IMR-90 (cell line): ENCODE data around the gene FNDC11. TPM values are rescaled to one million over a fixed set of nuclear protein-coding genes. Genes with fewer than 3 reads are reported as not detected.

Source experiments
- ATAC-seq: fragments of 200-7000 bp; cut with Tn5 transposase; 2 replicates; pipeline ENCODE4 v1.9.1; 2020; ENCODE audit warnings: low read depth, mild to moderate bottlenecking, moderate library complexity
- BruUV-seq: library from RNA; stranded (reverse); fragments of 400-500 nt; replicated peaks from 2 replicates; lab custom pipeline; 2021; lab: Mats Ljungman, UMichigan
- CTCF ChIA-PET: fragments of 300-600 bp; formaldehyde crosslinking; extraction: SDS; loops from one replicate; lab custom pipeline; 2021; ENCODE audit warnings: antibody characterized with exemption; lab: Yijun Ruan, JAX
- POLR2A ChIA-PET: fragments of 300-600 bp; sonication (Branson Sonifier 250); formaldehyde crosslinking; loops from one replicate; lab custom pipeline; 2022; ENCODE audit warnings: antibody characterized with exemption; ENCODE audit not compliant: unreplicated experiment; lab: Charles Lee
- DNase-seq: peaks from one replicate; pipeline ENCODE4 v3.0.0; 2013
- H2AFZ ChIP-seq: replicated peaks from 2 replicates; pipeline ENCODE3; 2013; ENCODE audit warnings: low read length, mild to moderate bottlenecking; ENCODE audit not compliant: poor library complexity
- H2AK5ac ChIP-seq: 2 replicates; pipeline ENCODE4 v1.6.1; 2013; ENCODE audit warnings: low read depth, low read length, inconsistent platforms
- H2AK9ac ChIP-seq: replicated peaks from 2 replicates; pipeline ENCODE3; 2013; ENCODE audit warnings: mild to moderate bottlenecking, low read depth, low read length, moderate library complexity; ENCODE audit not compliant: poor library complexity
- H2BK120ac ChIP-seq: 2 replicates; pipeline ENCODE4 v1.6.1; 2013; ENCODE audit warnings: low read depth, low read length, inconsistent platforms
- H2BK15ac ChIP-seq: 3 replicates; pipeline ENCODE4 v1.6.1; 2013; ENCODE audit warnings: low read depth, low read length, inconsistent platforms
- H2BK20ac ChIP-seq: 2 replicates; pipeline ENCODE4 v1.6.1; 2013; ENCODE audit warnings: low read depth, mild to moderate bottlenecking, inconsistent platforms, low read length, moderate library complexity
- H2BK5ac ChIP-seq: 2 replicates; pipeline ENCODE4 v1.6.1; 2013; ENCODE audit warnings: mild to moderate bottlenecking, low read depth, low read length, inconsistent platforms; ENCODE audit not compliant: poor library complexity, severe bottlenecking
- H3K14ac ChIP-seq: replicated peaks from 2 replicates; pipeline ENCODE4 v1.6.1; 2013; ENCODE audit warnings: low read depth, low read length, inconsistent platforms
- H3K18ac ChIP-seq: 2 replicates; pipeline ENCODE4 v1.6.1; 2013; ENCODE audit warnings: low read depth, low read length, control low read depth
- H3K23ac ChIP-seq: 2 replicates; pipeline ENCODE4 v1.6.1; 2013; ENCODE audit warnings: low read depth, low read length, inconsistent platforms
- H3K27ac ChIP-seq: 2 replicates; pipeline ENCODE4 v1.5.1; 2013; ENCODE audit warnings: mild to moderate bottlenecking, control low read depth, low read length; ENCODE audit not compliant: insufficient read depth
- H3K27me3 ChIP-seq: 2 replicates; pipeline ENCODE4 v1.6.1; 2013; ENCODE audit warnings: low read length; ENCODE audit not compliant: control insufficient read depth, insufficient read depth
- H3K36me3 ChIP-seq: 2 replicates; pipeline ENCODE4 v1.6.1; 2013; ENCODE audit warnings: low read length, mixed read lengths; ENCODE audit not compliant: control insufficient read depth, insufficient read depth
- H3K4ac ChIP-seq: 2 replicates; pipeline ENCODE4 v1.6.1; 2013; ENCODE audit warnings: low read depth, low read length, inconsistent platforms
- H3K4me1 ChIP-seq: 2 replicates; pipeline ENCODE4 v1.6.1; 2013; ENCODE audit warnings: low read length, mixed read lengths; ENCODE audit not compliant: control insufficient read depth, insufficient read depth
- H3K4me2 ChIP-seq: 2 replicates; pipeline ENCODE4 v1.6.1; 2013; ENCODE audit warnings: low read depth, mild to moderate bottlenecking, control low read depth, low read length, moderate library complexity
- H3K4me3 ChIP-seq: 2 replicates; pipeline ENCODE4 v1.5.1; 2013; ENCODE audit warnings: low read depth, mild to moderate bottlenecking, control low read depth, low read length, moderate library complexity; ENCODE audit not compliant: insufficient read depth
- H3K56ac ChIP-seq: 2 replicates; pipeline ENCODE4 v1.6.1; 2013; ENCODE audit warnings: low read length, inconsistent platforms; ENCODE audit not compliant: insufficient read depth; ENCODE audit errors: extremely low read depth
- H3K79me1 ChIP-seq, 2 experiments: 2 replicates each; pipeline ENCODE4 v1.6.1; 2013; ENCODE audit warnings: low read length in 2 of 2, inconsistent platforms in 1 of 2, low read depth in 1 of 2
- H3K9ac ChIP-seq: 2 replicates; pipeline ENCODE4 v1.6.1; 2013; ENCODE audit warnings: low read depth, low read length, control low read depth
- H3K9me1 ChIP-seq: 2 replicates; pipeline ENCODE4 v1.6.1; 2013; ENCODE audit warnings: low read length, inconsistent platforms; ENCODE audit not compliant: insufficient read depth
- H3K9me3 ChIP-seq: 2 replicates; pipeline ENCODE4 v1.6.1; 2013; ENCODE audit warnings: low read length; ENCODE audit not compliant: control insufficient read depth, insufficient read depth
- H4K20me1 ChIP-seq: 2 replicates; pipeline ENCODE4 v1.6.1; 2013; ENCODE audit warnings: low read length, inconsistent platforms; ENCODE audit not compliant: insufficient read depth
- H4K5ac ChIP-seq: 2 replicates; pipeline ENCODE4 v1.6.1; 2013; ENCODE audit warnings: mild to moderate bottlenecking, low read depth, low read length, control low read depth
- H4K8ac ChIP-seq, 2 experiments: 2 replicates each; pipeline ENCODE4 v1.6.1; 2013; ENCODE audit warnings: low read depth in 2 of 2, low read length in 2 of 2, control low read depth in 1 of 2, inconsistent platforms in 1 of 2
- H4K91ac ChIP-seq: 2 replicates; pipeline ENCODE4 v1.6.1; 2013; ENCODE audit warnings: low read depth, low read length, inconsistent platforms; ENCODE audit not compliant: insufficient read depth
- CHD1 ChIP-seq: IDR thresholded peaks from 2 replicates; pipeline ENCODE4 v1.6.1; 2012; ENCODE audit warnings: low read depth, low read length, improper control_type of control experiment
- NFE2L2 ChIP-seq: fragments of 150-350 bp; IDR thresholded peaks from 2 replicates; pipeline ENCODE4 v1.6.1; 2016; ENCODE audit warnings: low read depth, mild to moderate bottlenecking, low read length
- WGBS, 2 experiments: methylation state at CpG; one replicate each; pipeline versions ENCODE4 v1.1.5 to v1.1.7; 2013; ENCODE audit warnings: missing lambda C conversion rate in 2 of 2; ENCODE audit not compliant: insufficient read length in 1 of 2; ENCODE audit errors: extremely low coverage in 2 of 2; 5-methylcytosine and 5-hydroxymethylcytosine counted together
- dilution Hi-C: fragments of 300-500 bp; cut with HindIII; formaldehyde crosslinking; loops from one replicate; pipeline ENCODE4 v1.14.3; 2018; ENCODE audit warnings: low sequenced_read_pairs; ENCODE audit not compliant: unreplicated experiment
- in situ Hi-C: fragments of 300-500 bp; cut with MboI; formaldehyde crosslinking; loops from 3 replicates; pipeline ENCODE4 v1.14.3; 2019; ENCODE audit warnings: low sequenced_read_pairs, inconsistent platforms, mixed read lengths
- intact Hi-C: fragments of 100-400 bp; cut with micrococcal nuclease; formaldehyde crosslinking; loops from 2 replicates; pipeline ENCODE4 v1.10.0; 2022
- polyA plus RNA-seq, 3 experiments: library from polyadenylated mRNA; depleted of rRNA; stranded (reverse); fragments of >200 nt; gene quantifications; 2 replicates each; pipeline ENCODE4 v1.2.3, GENCODE V29; 2012; ENCODE audit warnings: low replicate concordance in 1 of 3
- total RNA-seq: library from RNA; depleted of rRNA; stranded (reverse); fragments of >200 nt; gene quantifications from 2 replicates; pipeline ENCODE4 v1.2.3, GENCODE V29; 2012
- TF ChIP-seq, protein P1 (sequence below): conservative IDR thresholded peaks from 2 replicates; pipeline ENCODE4 v1.5.1; 2012; ENCODE audit warnings: mild to moderate bottlenecking, low read depth, low read length, improper control_type of control experiment

The FNDC11 gene
- total and polyA plus RNA-seq, 2 of the 4 experiments (the other 2 are of a cell fraction) = 0.36 to 1.0 TPM

GRCh38 chr20:63529861-63530787, 23.8 kb upstream of the FNDC11 start (continued):
- TF ChIP-seq, protein P1, sequence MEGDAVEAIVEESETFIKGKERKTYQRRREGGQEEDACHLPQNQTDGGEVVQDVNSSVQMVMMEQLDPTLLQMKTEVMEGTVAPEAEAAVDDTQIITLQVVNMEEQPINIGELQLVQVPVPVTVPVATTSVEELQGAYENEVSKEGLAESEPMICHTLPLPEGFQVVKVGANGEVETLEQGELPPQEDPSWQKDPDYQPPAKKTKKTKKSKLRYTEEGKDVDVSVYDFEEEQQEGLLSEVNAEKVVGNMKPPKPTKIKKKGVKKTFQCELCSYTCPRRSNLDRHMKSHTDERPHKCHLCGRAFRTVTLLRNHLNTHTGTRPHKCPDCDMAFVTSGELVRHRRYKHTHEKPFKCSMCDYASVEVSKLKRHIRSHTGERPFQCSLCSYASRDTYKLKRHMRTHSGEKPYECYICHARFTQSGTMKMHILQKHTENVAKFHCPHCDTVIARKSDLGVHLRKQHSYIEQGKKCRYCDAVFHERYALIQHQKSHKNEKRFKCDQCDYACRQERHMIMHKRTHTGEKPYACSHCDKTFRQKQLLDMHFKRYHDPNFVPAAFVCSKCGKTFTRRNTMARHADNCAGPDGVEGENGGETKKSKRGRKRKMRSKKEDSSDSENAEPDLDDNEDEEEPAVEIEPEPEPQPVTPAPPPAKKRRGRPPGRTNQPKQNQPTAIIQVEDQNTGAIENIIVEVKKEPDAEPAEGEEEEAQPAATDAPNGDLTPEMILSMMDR = no peak
- TF ChIP-seq CHD1 = no peak

- Histone ChIP-seq H3K27ac (no peak overlapping the region), H3K4me2 (no peak overlapping the region), H3K9me3 (no peaks in the 10 kb centered on the region), H3K18ac (no peak overlapping the region), H3K14ac (no peak overlapping the region), H3K4me3 (no peak overlapping the region), H3K56ac (no peak overlapping the region), H3K79me1 (no peaks in the 10 kb centered on the region), H3K4ac (no peak overlapping the region), H2BK5ac (no peak overlapping the region), H3K27me3 (peaks cover 4% of the 10 kb centered on the region; the same call in 1 of the 2 replicates), H2AK9ac (no peak overlapping the region), H3K4me1 (no peaks in the 10 kb centered on the region), H4K8ac (no peak overlapping the region), H4K20me1 (no peaks in the 10 kb centered on the region), H2AK5ac (no peak overlapping the region), H4K5ac (no peak overlapping the region), H3K36me3 (no peaks in the 10 kb centered on the region), H2AFZ (peak overlapping the region; percentile 32), H3K9ac (no peak overlapping the region), H2BK120ac (no peak overlapping the region), H2BK20ac (no peak overlapping the region), H4K91ac (no peak overlapping the region), H3K9me1 (no peaks in the 10 kb centered on the region), H2BK15ac (no peak overlapping the region), H3K23ac (no peak overlapping the region)
- ChIA-PET CTCF (no interaction called here), POLR2A (no interaction called here)
- dilution Hi-C loops = no loop called here
- intact Hi-C loops = loop anchor here (10.0 kb wide), 1 partner anchor 124 kb away; the partner anchor contains the start of genes RTEL1 and STMN3
- no peak for TF ChIP-seq NFE2L2
- ATAC-seq (no peak), DNase-seq (no peak)
- BruUV-seq = no TSS peak
- in situ Hi-C loops = loop anchor here (10.0 kb wide), 2 partner anchors 334 to 444 kb away; partner anchors contain the start of genes ABHD16B, SAMD10 and TPD52L2
- WGBS, 2 experiments = 20% methylated on average over 1 of the region's 14 CpGs; no CpG with 5 or more reads in 1 of the 2 experiments
Measured at GRCh38 chr20:63530788-63531160, 23.2 kb upstream of the FNDC11 start.
